IMR-90 (cell line): ENCODE results near the gene SHC4. TPM values are rescaled to one million over a fixed set of nuclear protein-coding genes. Genes with fewer than 3 reads are reported as not detected.

Experiments
- ATAC-seq: fragments of 200-7000 bp; cut with Tn5 transposase; 2 replicates; pipeline ENCODE4 v1.9.1; 2020; ENCODE audit warnings: low read depth, mild to moderate bottlenecking, moderate library complexity
- BruUV-seq: library from RNA; stranded (reverse); fragments of 400-500 nt; replicated peaks from 2 replicates; lab custom pipeline; 2021; lab: Mats Ljungman, UMichigan
- CTCF ChIA-PET: fragments of 300-600 bp; formaldehyde crosslinking; extraction: SDS; loops from one replicate; lab custom pipeline; 2021; ENCODE audit warnings: antibody characterized with exemption; lab: Yijun Ruan, JAX
- POLR2A ChIA-PET: fragments of 300-600 bp; sonication (Branson Sonifier 250); formaldehyde crosslinking; loops from one replicate; lab custom pipeline; 2022; ENCODE audit warnings: antibody characterized with exemption; ENCODE audit not compliant: unreplicated experiment; lab: Charles Lee
- DNase-seq: peaks from one replicate; pipeline ENCODE4 v3.0.0; 2013
- H2AFZ ChIP-seq: replicated peaks from 2 replicates; pipeline ENCODE3; 2013; ENCODE audit warnings: low read length, mild to moderate bottlenecking; ENCODE audit not compliant: poor library complexity
- H2AK5ac ChIP-seq: 2 replicates; pipeline ENCODE4 v1.6.1; 2013; ENCODE audit warnings: low read depth, low read length, inconsistent platforms
- H2AK9ac ChIP-seq: replicated peaks from 2 replicates; pipeline ENCODE3; 2013; ENCODE audit warnings: mild to moderate bottlenecking, low read depth, low read length, moderate library complexity; ENCODE audit not compliant: poor library complexity
- H2BK120ac ChIP-seq: 2 replicates; pipeline ENCODE4 v1.6.1; 2013; ENCODE audit warnings: low read depth, low read length, inconsistent platforms
- H2BK15ac ChIP-seq: 3 replicates; pipeline ENCODE4 v1.6.1; 2013; ENCODE audit warnings: low read depth, low read length, inconsistent platforms
- H2BK20ac ChIP-seq: 2 replicates; pipeline ENCODE4 v1.6.1; 2013; ENCODE audit warnings: low read depth, mild to moderate bottlenecking, inconsistent platforms, low read length, moderate library complexity
- H2BK5ac ChIP-seq: 2 replicates; pipeline ENCODE4 v1.6.1; 2013; ENCODE audit warnings: mild to moderate bottlenecking, low read depth, low read length, inconsistent platforms; ENCODE audit not compliant: poor library complexity, severe bottlenecking
- H3K14ac ChIP-seq: replicated peaks from 2 replicates; pipeline ENCODE4 v1.6.1; 2013; ENCODE audit warnings: low read depth, low read length, inconsistent platforms
- H3K18ac ChIP-seq: 2 replicates; pipeline ENCODE4 v1.6.1; 2013; ENCODE audit warnings: low read depth, low read length, control low read depth
- H3K23ac ChIP-seq: 2 replicates; pipeline ENCODE4 v1.6.1; 2013; ENCODE audit warnings: low read depth, low read length, inconsistent platforms
- H3K27ac ChIP-seq: 2 replicates; pipeline ENCODE4 v1.5.1; 2013; ENCODE audit warnings: mild to moderate bottlenecking, control low read depth, low read length; ENCODE audit not compliant: insufficient read depth
- H3K27me3 ChIP-seq: 2 replicates; pipeline ENCODE4 v1.6.1; 2013; ENCODE audit warnings: low read length; ENCODE audit not compliant: control insufficient read depth, insufficient read depth
- H3K36me3 ChIP-seq: 2 replicates; pipeline ENCODE4 v1.6.1; 2013; ENCODE audit warnings: low read length, mixed read lengths; ENCODE audit not compliant: control insufficient read depth, insufficient read depth
- H3K4ac ChIP-seq: 2 replicates; pipeline ENCODE4 v1.6.1; 2013; ENCODE audit warnings: low read depth, low read length, inconsistent platforms
- H3K4me1 ChIP-seq: 2 replicates; pipeline ENCODE4 v1.6.1; 2013; ENCODE audit warnings: low read length, mixed read lengths; ENCODE audit not compliant: control insufficient read depth, insufficient read depth
- H3K4me2 ChIP-seq: 2 replicates; pipeline ENCODE4 v1.6.1; 2013; ENCODE audit warnings: low read depth, mild to moderate bottlenecking, control low read depth, low read length, moderate library complexity
- H3K4me3 ChIP-seq: 2 replicates; pipeline ENCODE4 v1.5.1; 2013; ENCODE audit warnings: low read depth, mild to moderate bottlenecking, control low read depth, low read length, moderate library complexity; ENCODE audit not compliant: insufficient read depth
- H3K56ac ChIP-seq: 2 replicates; pipeline ENCODE4 v1.6.1; 2013; ENCODE audit warnings: low read length, inconsistent platforms; ENCODE audit not compliant: insufficient read depth; ENCODE audit errors: extremely low read depth
- H3K79me1 ChIP-seq, 2 experiments: 2 replicates each; pipeline ENCODE4 v1.6.1; 2013; ENCODE audit warnings: low read length in 2 of 2, inconsistent platforms in 1 of 2, low read depth in 1 of 2
- H3K9ac ChIP-seq: 2 replicates; pipeline ENCODE4 v1.6.1; 2013; ENCODE audit warnings: low read depth, low read length, control low read depth
- H3K9me1 ChIP-seq: 2 replicates; pipeline ENCODE4 v1.6.1; 2013; ENCODE audit warnings: low read length, inconsistent platforms; ENCODE audit not compliant: insufficient read depth
- H3K9me3 ChIP-seq: 2 replicates; pipeline ENCODE4 v1.6.1; 2013; ENCODE audit warnings: low read length; ENCODE audit not compliant: control insufficient read depth, insufficient read depth
- H4K20me1 ChIP-seq: 2 replicates; pipeline ENCODE4 v1.6.1; 2013; ENCODE audit warnings: low read length, inconsistent platforms; ENCODE audit not compliant: insufficient read depth
- H4K5ac ChIP-seq: 2 replicates; pipeline ENCODE4 v1.6.1; 2013; ENCODE audit warnings: mild to moderate bottlenecking, low read depth, low read length, control low read depth
- H4K8ac ChIP-seq, 2 experiments: 2 replicates each; pipeline ENCODE4 v1.6.1; 2013; ENCODE audit warnings: low read depth in 2 of 2, low read length in 2 of 2, control low read depth in 1 of 2, inconsistent platforms in 1 of 2
- H4K91ac ChIP-seq: 2 replicates; pipeline ENCODE4 v1.6.1; 2013; ENCODE audit warnings: low read depth, low read length, inconsistent platforms; ENCODE audit not compliant: insufficient read depth
- FOS ChIP-seq: fragments of 150-350 bp; IDR thresholded peaks from 2 replicates; pipeline ENCODE4 v1.6.1; 2016; ENCODE audit warnings: low read depth, low read length
- MAFK ChIP-seq: IDR thresholded peaks from 2 replicates; pipeline ENCODE4 v1.6.1; 2012; ENCODE audit warnings: low read depth, low read length, improper control_type of control experiment
- MAZ ChIP-seq: IDR thresholded peaks from 2 replicates; pipeline ENCODE4 v1.6.1; 2012; ENCODE audit warnings: low read depth, mild to moderate bottlenecking, low read length, improper control_type of control experiment, moderate library complexity, borderline replicate concordance
- MXI1 ChIP-seq: IDR thresholded peaks from 2 replicates; pipeline ENCODE4 v1.6.1; 2012; ENCODE audit warnings: low read depth, mild to moderate bottlenecking, low read length, moderate library complexity, borderline replicate concordance
- NFE2L2 ChIP-seq: fragments of 150-350 bp; IDR thresholded peaks from 2 replicates; pipeline ENCODE4 v1.6.1; 2016; ENCODE audit warnings: low read depth, mild to moderate bottlenecking, low read length
- POLR2A ChIP-seq: IDR thresholded peaks from 2 replicates; pipeline ENCODE4 v1.6.1; 2012; ENCODE audit warnings: mild to moderate bottlenecking, low read depth, low read length
- RAD21 ChIP-seq: IDR thresholded peaks from 2 replicates; pipeline ENCODE4 v1.6.1; 2012; ENCODE audit warnings: low read length, improper control_type of control experiment
- RFX5 ChIP-seq: IDR thresholded peaks from 2 replicates; pipeline ENCODE4 v1.8.0; 2012; ENCODE audit warnings: low read depth, mild to moderate bottlenecking, low read length, moderate library complexity
- SMC3 ChIP-seq: fragments of 150-350 bp; IDR thresholded peaks from 2 replicates; pipeline ENCODE4 v1.6.1; 2016; ENCODE audit warnings: low read depth, mild to moderate bottlenecking, antibody characterized with exemption, low read length, moderate library complexity
- WGBS, 2 experiments: methylation state at CpG; one replicate each; pipeline versions ENCODE4 v1.1.5 to v1.1.7; 2013; ENCODE audit warnings: missing lambda C conversion rate in 2 of 2; ENCODE audit not compliant: insufficient read length in 1 of 2; ENCODE audit errors: extremely low coverage in 2 of 2; 5-methylcytosine and 5-hydroxymethylcytosine counted together
- dilution Hi-C: fragments of 300-500 bp; cut with HindIII; formaldehyde crosslinking; loops from one replicate; pipeline ENCODE4 v1.14.3; 2018; ENCODE audit warnings: low sequenced_read_pairs; ENCODE audit not compliant: unreplicated experiment
- in situ Hi-C: fragments of 300-500 bp; cut with MboI; formaldehyde crosslinking; loops from 3 replicates; pipeline ENCODE4 v1.14.3; 2019; ENCODE audit warnings: low sequenced_read_pairs, inconsistent platforms, mixed read lengths
- intact Hi-C: fragments of 100-400 bp; cut with micrococcal nuclease; formaldehyde crosslinking; loops from 2 replicates; pipeline ENCODE4 v1.10.0; 2022
- polyA plus RNA-seq, 3 experiments: library from polyadenylated mRNA; depleted of rRNA; stranded (reverse); fragments of >200 nt; gene quantifications; 2 replicates each; pipeline ENCODE4 v1.2.3, GENCODE V29; 2012; ENCODE audit warnings: low replicate concordance in 1 of 3
- total RNA-seq: library from RNA; depleted of rRNA; stranded (reverse); fragments of >200 nt; gene quantifications from 2 replicates; pipeline ENCODE4 v1.2.3, GENCODE V29; 2012
- TF ChIP-seq, protein P1 (sequence below): conservative IDR thresholded peaks from 2 replicates; pipeline ENCODE4 v1.5.1; 2012; ENCODE audit warnings: mild to moderate bottlenecking, low read depth, low read length, improper control_type of control experiment

SHC4 gene
- total and polyA plus RNA-seq, 2 of the 4 experiments (the other 2 are of a cell fraction) = 0.91 to 2.7 TPM

DNA sequence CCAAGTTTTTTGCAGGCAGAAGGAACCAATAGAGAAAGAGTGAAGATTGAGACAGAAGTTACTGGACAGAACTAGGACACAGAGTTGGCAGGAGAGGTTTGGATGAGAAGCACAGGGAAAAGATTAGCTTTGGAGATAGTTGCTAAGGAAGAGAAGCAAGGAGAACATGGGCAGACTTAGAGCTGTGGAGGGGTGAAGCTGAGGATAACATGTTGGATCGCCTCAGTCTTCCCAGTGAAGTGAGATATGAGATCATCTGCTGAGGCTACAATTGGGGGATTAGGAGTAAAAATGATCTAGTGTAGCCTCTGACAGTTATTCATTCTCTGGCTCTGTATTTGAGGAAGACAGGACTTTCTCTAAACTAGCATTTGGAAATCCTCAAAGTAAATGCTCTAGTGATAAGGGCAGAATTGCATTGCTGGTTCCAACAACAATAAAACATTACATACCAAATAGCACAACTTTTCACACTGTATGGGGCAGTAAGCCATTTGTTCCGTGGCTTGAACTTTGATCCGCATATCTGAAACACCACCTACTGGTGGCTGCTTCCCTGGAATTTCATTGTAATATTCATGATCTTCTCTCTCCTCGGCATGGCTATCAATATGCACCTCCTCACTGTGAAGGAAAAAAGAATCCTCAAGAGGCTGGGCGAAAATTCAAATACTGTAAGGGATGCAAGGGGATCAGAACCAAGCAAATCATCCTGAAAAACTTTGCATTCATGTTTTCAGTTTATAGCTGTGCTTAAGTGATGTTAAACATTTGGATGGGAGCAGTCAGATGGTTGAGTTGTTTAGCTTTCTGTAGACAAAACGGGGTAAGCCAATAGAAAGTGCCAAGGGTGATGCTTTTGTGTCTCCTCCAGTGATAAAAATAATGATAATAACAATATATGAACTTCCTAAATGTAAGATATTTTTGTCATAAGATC is 107.9 kb downstream of the SHC4 start:
- Histone ChIP-seq H4K5ac (peak overlapping the region; percentile 51; the same call in 1 of the 2 replicates), H4K20me1 (no peaks in the 10 kb centered on the region), H2BK120ac (peak overlapping the region; percentile 50), H2AK5ac (peak overlapping the region; percentile 10; the same call in 1 of the 2 replicates), H3K79me1 (peaks cover 0 to 7% of the 10 kb centered on the region in 2 experiments; a peak in 1 of 4 replicates), H2AK9ac (no peak overlapping the region), H3K4me2 (peak overlapping the region; percentile 47), H3K4ac (peak overlapping the region; percentile 40), H3K9me3 (no peaks in the 10 kb centered on the region), H3K14ac (peak overlapping the region; percentile 14), H4K8ac (peak overlapping the region in 1 of 2 experiments; percentile 22; a peak in 1 of 4 replicates), H3K9me1 (peaks cover 5% of the 10 kb centered on the region; the same call in 1 of the 2 replicates), H3K56ac (no peak overlapping the region), H3K18ac (peak overlapping the region; percentile 48; the same call in 1 of the 2 replicates), H3K27me3 (no peaks in the 10 kb centered on the region), H2BK15ac (peak overlapping the region; percentile 16; the same call in 1 of the 3 replicates), H2BK20ac (peak overlapping the region; percentile 45), H3K4me3 (no peak overlapping the region), H2AFZ (no peak overlapping the region), H3K36me3 (no peaks in the 10 kb centered on the region; the same call in 1 of the 2 replicates), H3K4me1 (peaks cover 14% of the 10 kb centered on the region), H4K91ac (peak overlapping the region; percentile 24; the same call in 1 of the 2 replicates), H2BK5ac (peak overlapping the region; percentile 55), H3K27ac (no peak overlapping the region; the same call in 1 of the 2 replicates), H3K9ac (peak overlapping the region; percentile 26; the same call in 1 of the 2 replicates), H3K23ac (peak overlapping the region; percentile 21)
- ChIA-PET POLR2A (no interaction called here), CTCF (interaction anchor here (0.6 to 1.2 kb wide), 5 partner anchors 15 to 498 kb away, joined by 3 to 7 read pairs (median 3); no protein-coding TSS in a partner anchor)
- intact Hi-C loops (loop anchor here (2.0 kb wide), 2 partner anchors 139 to 211 kb away; partner anchors contain the start of gene FBN1), in situ Hi-C loops (loop anchor here (25.0 kb wide), 1 partner anchor 557 kb away; the partner anchor contains the start of gene FGF7), dilution Hi-C loops (no loop called here)
- no peak for TF ChIP-seq POLR2A
- no peak for TF ChIP-seq MXI1
- TF ChIP-seq SMC3 = peak; percentile 57
- no peak; the same call in 1 of the 2 replicates for TF ChIP-seq RFX5
- TF ChIP-seq NFE2L2 = no peak
- TF ChIP-seq MAFK = no peak
- TF ChIP-seq, protein P1, sequence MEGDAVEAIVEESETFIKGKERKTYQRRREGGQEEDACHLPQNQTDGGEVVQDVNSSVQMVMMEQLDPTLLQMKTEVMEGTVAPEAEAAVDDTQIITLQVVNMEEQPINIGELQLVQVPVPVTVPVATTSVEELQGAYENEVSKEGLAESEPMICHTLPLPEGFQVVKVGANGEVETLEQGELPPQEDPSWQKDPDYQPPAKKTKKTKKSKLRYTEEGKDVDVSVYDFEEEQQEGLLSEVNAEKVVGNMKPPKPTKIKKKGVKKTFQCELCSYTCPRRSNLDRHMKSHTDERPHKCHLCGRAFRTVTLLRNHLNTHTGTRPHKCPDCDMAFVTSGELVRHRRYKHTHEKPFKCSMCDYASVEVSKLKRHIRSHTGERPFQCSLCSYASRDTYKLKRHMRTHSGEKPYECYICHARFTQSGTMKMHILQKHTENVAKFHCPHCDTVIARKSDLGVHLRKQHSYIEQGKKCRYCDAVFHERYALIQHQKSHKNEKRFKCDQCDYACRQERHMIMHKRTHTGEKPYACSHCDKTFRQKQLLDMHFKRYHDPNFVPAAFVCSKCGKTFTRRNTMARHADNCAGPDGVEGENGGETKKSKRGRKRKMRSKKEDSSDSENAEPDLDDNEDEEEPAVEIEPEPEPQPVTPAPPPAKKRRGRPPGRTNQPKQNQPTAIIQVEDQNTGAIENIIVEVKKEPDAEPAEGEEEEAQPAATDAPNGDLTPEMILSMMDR = peak; percentile 56
- peak; percentile 54; the same call in 1 of the 2 replicates for TF ChIP-seq RAD21
- no peak for TF ChIP-seq FOS
- TF ChIP-seq MAZ = no peak
- no TSS peak for BruUV-seq
- DNase-seq = peak; percentile 62
- ATAC-seq = peak; percentile 70
- 40% methylated on average over 1 of the region's 6 CpGs; no CpG with 5 or more reads in 1 of the 2 experiments for WGBS, 2 experiments
